ENCODE measurements around the gene TFR2.

GRCh38 chr7:100607111-100607510 lies 34.2 kb downstream of the TFR2 start:
- no peak for TF ChIP-seq CTCF (IDR thresholded peaks at IDR 0.05)
- no peak for TF ChIP-seq ZFX (IDR thresholded peaks at IDR 0.05; ENCODE audit: borderline replicate concordance)

Data from 22Rv1 (cell line).